Loucy (cell line): ENCODE data around the gene PTPRN2.

Experiments
- EZH2phosphoT487 ChIP-seq: fragments of 200-600 bp; IDR thresholded peaks from 2 replicates; pipeline ENCODE4 v1.6.1; 2018; ENCODE audit warnings: antibody characterized with exemption, mild to moderate bottlenecking, moderate library complexity, borderline replicate concordance
- TF ChIP-seq, protein P1 (sequence below): fragments of 200-600 bp; sonication (generic); conservative IDR thresholded peaks from 2 replicates; pipeline ENCODE4 v1.5.1; 2014; ENCODE audit warnings: mild to moderate bottlenecking, antibody characterized with exemption, low read length

DNA sequence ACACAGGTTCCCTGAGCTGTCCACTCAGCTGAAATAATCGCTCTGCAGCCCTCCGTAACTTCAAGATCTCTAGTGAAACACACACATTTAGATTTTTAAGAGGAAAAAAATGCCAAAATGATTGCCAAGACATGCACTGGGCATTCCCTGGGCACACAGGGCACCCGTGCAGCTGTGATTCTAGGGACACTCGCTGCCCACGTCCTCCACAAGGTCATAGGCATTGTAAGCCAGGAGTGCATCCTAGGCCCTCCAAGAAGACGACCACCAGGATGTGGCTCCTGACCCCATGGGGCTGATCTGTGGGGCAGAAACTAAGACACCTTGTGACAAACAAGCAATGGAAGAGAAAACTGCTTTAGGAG lies 563.3 kb downstream of the PTPRN2 start:
- TF ChIP-seq, protein P1, sequence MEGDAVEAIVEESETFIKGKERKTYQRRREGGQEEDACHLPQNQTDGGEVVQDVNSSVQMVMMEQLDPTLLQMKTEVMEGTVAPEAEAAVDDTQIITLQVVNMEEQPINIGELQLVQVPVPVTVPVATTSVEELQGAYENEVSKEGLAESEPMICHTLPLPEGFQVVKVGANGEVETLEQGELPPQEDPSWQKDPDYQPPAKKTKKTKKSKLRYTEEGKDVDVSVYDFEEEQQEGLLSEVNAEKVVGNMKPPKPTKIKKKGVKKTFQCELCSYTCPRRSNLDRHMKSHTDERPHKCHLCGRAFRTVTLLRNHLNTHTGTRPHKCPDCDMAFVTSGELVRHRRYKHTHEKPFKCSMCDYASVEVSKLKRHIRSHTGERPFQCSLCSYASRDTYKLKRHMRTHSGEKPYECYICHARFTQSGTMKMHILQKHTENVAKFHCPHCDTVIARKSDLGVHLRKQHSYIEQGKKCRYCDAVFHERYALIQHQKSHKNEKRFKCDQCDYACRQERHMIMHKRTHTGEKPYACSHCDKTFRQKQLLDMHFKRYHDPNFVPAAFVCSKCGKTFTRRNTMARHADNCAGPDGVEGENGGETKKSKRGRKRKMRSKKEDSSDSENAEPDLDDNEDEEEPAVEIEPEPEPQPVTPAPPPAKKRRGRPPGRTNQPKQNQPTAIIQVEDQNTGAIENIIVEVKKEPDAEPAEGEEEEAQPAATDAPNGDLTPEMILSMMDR, result no peak
- TF ChIP-seq EZH2phosphoT487, result no peak
